T-helper 1 cell treated with Interleukin-12 subunit alpha and Interleukin-12 subunit beta and Interleukin-4 antibody, amounts not matched to agents 30 μg/mL and 1 μg/mL, for 36 hours (primary cell): ENCODE results near the gene ANKRD42.
"Not testable (repeated sequence)": the region's sequence is repeated elsewhere in the genome, so short reads cannot be mapped to it uniquely, and the experiment has no call there.

ENCODE experiments used
- H3K27ac Mint-ChIP-seq: one replicate; pipeline ENCODE4 v1.8.0; 2021; ENCODE audit warnings: mild to moderate bottlenecking, mixed read lengths
- H3K27me3 Mint-ChIP-seq: one replicate; pipeline ENCODE4 v1.8.0; 2021; ENCODE audit warnings: low read depth, mixed read lengths
- H3K36me3 Mint-ChIP-seq: one replicate; pipeline ENCODE4 v1.8.0; 2021; ENCODE audit warnings: low read depth, mixed read lengths
- H3K4me1 Mint-ChIP-seq: one replicate; pipeline ENCODE4 v1.8.0; 2021; ENCODE audit warnings: low read depth, mixed read lengths
- H3K4me3 Mint-ChIP-seq: one replicate; pipeline ENCODE4 v1.8.0; 2021; ENCODE audit warnings: mild to moderate bottlenecking, moderate library complexity, mixed read lengths
- H3K9me3 Mint-ChIP-seq: one replicate; pipeline ENCODE4 v1.8.0; 2021; ENCODE audit warnings: mixed read lengths

Gene ANKRD42

DNA sequence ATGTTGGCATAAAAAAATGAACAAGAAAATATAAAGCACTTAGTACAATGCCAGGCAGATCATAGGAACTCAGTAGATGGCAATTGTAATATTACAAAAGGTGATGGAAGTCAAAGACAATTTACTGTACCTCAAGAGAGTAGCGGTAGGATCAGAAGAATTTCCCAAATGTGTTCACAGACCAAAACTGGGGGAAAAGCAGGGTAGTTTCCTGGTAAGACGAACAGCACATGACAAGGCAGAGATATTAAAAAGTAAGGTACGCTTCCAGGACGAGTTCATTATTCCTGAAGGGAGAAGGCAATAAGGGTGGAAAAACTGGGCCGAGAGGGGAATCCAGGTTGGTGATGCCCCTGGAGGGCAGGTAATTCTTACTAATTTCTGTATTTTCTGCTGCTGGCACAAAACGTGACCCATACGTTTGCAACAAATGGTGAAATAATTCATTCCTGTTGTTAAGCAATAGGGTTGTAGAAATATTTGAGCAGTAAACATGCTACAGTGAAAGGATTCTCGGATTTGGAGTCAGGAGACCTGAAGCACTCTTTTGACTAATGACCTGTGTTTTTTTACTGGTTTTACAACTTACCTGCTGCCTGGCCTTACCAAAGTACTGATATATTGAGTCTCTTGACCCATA is 786 bp upstream of the ANKRD42 start:
- Mint-ChIP-seq H3K9me3 (no peaks in the 10 kb centered on the region), H3K36me3 (peaks cover 18% of the 10 kb centered on the region), H3K27me3 (no peaks in the 10 kb centered on the region), H3K27ac (peak overlapping the region; percentile 96), H3K4me1 (peaks cover 26% of the 10 kb centered on the region), H3K4me3 (peak overlapping the region; percentile 98)

GRCh38 chr11:83194281-83195142 is 1.0 kb downstream of the ANKRD42 start:
- H3K27ac Mint-ChIP-seq = peak overlapping the region; percentile 96
- no peaks in the 10 kb centered on the region for H3K27me3 Mint-ChIP-seq
- peak overlapping the region; percentile 98 for H3K4me3 Mint-ChIP-seq
- H3K36me3 Mint-ChIP-seq = peaks cover 12% of the 10 kb centered on the region
- H3K4me1 Mint-ChIP-seq = peaks cover 26% of the 10 kb centered on the region
- H3K9me3 Mint-ChIP-seq = no peaks in the 10 kb centered on the region

DNA sequence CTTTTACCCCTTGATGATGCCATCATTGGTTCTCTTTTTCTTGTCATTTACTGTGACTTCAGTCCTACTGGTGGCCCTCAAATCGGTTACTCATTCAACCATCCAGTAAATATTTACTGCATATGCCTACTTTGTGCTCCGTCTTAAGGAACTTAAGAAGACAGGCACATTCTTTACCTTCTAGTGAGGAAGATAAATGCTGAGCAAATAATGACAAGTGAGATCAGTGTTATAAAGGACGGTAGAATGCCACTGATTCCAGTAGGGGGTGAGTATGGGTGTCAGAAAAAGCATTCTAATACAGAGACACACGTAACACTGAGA is 1.6 kb downstream of the ANKRD42 start:
- Mint-ChIP-seq H3K4me1 (peaks cover 26% of the 10 kb centered on the region), H3K27ac (peak overlapping the region; percentile 96), H3K4me3 (peak overlapping the region; percentile 98), H3K36me3 (peaks cover 12% of the 10 kb centered on the region), H3K9me3 (no peaks in the 10 kb centered on the region), H3K27me3 (no peaks in the 10 kb centered on the region)

DNA sequence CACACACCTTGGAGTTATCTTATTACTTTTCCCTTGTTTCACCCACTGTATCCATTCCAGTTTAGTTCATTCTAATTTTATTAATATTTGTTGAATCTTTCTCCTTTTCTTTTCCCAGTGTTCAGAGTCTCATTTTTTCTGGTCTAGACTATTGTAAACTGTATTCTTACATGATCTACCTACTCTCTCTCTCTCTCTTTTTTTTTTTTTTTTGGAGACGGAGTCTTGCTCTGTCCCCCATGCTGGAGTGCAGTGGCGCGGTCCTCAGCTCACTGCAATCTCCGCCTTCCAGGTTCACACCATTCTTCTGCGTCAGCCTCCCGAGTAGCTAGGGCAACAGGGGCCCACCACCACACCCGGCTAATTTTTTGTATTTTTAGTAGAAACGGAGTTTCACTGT is 2.1 kb downstream of the ANKRD42 start:
- Mint-ChIP-seq H3K36me3 (peaks cover 12% of the 10 kb centered on the region), H3K27me3 (no peaks in the 10 kb centered on the region), H3K4me1 (peaks cover 26% of the 10 kb centered on the region), H3K9me3 (no peaks in the 10 kb centered on the region), H3K27ac (no peak overlapping the region), H3K4me3 (peak overlapping the region; percentile 15)

GRCh38 chr11:83200035-83200434 is 6.5 kb downstream of the ANKRD42 start:
- Mint-ChIP-seq H3K36me3 (no peaks in the 10 kb centered on the region), H3K27me3 (no peaks in the 10 kb centered on the region), H3K9me3 (no peaks in the 10 kb centered on the region), H3K27ac (no peak overlapping the region), H3K4me3 (no peak overlapping the region), H3K4me1 (peaks cover 2% of the 10 kb centered on the region)

- Mint-ChIP-seq H3K27me3 (no peaks in the 10 kb centered on the region), H3K9me3 (no peaks in the 10 kb centered on the region), H3K36me3 (no peaks in the 10 kb centered on the region), H3K27ac (no peak overlapping the region), H3K4me1 (no peaks in the 10 kb centered on the region), H3K4me3 (no peak overlapping the region)
These were observed 12.2 kb downstream of the ANKRD42 start for GRCh38 chr11:83205608-83206185.

- Mint-ChIP-seq H3K9me3 (no peaks in the 10 kb centered on the region), H3K36me3 (no peaks in the 10 kb centered on the region), H3K27ac (no peak overlapping the region), H3K4me1 (no peaks in the 10 kb centered on the region), H3K4me3 (no peak overlapping the region), H3K27me3 (no peaks in the 10 kb centered on the region)
These were observed 12.7 kb downstream of the ANKRD42 start for GRCh38 chr11:83206221-83206620.

DNA sequence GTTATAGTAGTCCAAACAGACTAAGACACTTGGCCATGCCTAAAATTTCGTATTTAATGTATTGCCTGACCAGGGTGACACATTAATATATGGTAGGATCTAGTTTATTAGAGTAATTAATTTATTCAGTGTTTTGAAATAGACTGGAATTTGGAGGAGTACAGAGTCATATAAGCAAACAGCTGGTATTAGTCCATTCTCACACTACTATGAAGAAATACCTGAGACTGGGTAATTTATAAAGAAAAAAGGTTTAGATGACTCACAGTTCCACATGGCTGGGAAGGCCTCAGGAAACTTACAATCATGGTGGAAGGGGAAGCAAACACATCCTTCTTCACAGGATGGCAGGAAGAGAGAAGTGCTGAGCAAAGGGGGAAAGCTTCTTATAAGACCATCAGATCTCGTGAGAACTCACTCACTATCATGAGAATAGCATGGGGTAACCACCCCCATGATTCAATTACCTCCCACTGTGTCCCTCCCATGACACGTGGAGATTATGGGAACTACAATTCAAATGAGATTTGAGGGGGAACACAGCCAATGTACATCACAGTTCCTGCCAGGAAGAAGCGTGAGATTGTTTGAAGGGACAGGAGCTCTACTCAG is 13.4 kb downstream of the ANKRD42 start:
- H3K9me3 Mint-ChIP-seq, H3K4me1 Mint-ChIP-seq, H3K27ac Mint-ChIP-seq, H3K36me3 Mint-ChIP-seq, H3K27me3 Mint-ChIP-seq, H3K4me3 Mint-ChIP-seq: not testable (repeated sequence)

GRCh38 chr11:83219095-83219494 is 25.6 kb downstream of the ANKRD42 start:
- no peak overlapping the region for H3K4me3 Mint-ChIP-seq
- no peaks in the 10 kb centered on the region for H3K36me3 Mint-ChIP-seq
- peaks cover 7% of the 10 kb centered on the region for H3K27me3 Mint-ChIP-seq
- no peaks in the 10 kb centered on the region for H3K9me3 Mint-ChIP-seq
- H3K4me1 Mint-ChIP-seq = no peaks in the 10 kb centered on the region
- no peak overlapping the region for H3K27ac Mint-ChIP-seq

DNA sequence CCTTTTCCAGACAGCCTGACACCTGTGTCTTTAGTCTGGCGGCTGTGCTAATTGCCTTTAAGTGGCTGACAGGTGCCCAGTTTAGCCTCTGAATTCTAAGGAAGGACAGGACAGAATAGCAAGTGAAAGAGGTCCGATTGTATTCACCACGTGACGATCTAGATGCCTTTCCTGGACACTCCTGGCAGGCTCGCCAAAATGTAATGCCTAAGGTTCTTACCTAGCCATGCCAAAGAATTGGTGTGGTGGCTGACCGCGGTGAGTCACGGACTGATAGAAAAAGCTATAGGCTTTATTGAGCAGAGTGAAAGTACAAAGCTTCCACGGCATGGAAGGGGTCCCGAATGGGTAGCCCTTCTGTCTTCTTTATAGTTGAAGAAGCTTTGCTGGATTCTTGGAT is 26.7 kb downstream of the ANKRD42 start:
- no peaks in the 10 kb centered on the region for H3K4me1 Mint-ChIP-seq
- no peak overlapping the region for H3K27ac Mint-ChIP-seq
- H3K9me3 Mint-ChIP-seq = no peaks in the 10 kb centered on the region
- H3K4me3 Mint-ChIP-seq = no peak overlapping the region
- peaks cover 7% of the 10 kb centered on the region for H3K27me3 Mint-ChIP-seq
- no peaks in the 10 kb centered on the region for H3K36me3 Mint-ChIP-seq

GRCh38 chr11:83221694-83222093 is 28.2 kb downstream of the ANKRD42 start:
- Mint-ChIP-seq H3K4me3 (no peak overlapping the region), H3K27ac (no peak overlapping the region), H3K4me1 (no peaks in the 10 kb centered on the region), H3K9me3 (no peaks in the 10 kb centered on the region), H3K27me3 (peaks cover 7% of the 10 kb centered on the region), H3K36me3 (no peaks in the 10 kb centered on the region)

DNA sequence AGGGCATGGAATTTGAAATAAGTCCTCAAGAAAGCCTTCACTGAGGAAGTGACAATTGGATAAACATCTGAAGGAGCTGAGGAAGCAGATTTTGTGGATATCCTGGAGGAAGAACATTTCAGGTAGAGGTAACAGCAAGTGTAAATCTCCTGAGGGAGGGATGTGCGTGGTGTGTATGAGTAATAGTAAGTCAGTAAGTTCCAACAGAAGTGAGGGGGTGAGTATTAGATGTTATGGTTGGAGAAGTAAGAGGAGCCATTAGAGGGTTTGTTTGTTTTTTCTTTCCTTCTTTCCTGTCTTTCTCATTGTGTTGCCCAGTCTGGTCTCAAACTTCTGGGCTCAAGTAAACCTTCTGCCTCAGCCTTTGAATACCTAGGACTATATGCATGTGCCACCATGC is 29.0 kb downstream of the ANKRD42 start:
- no peaks in the 10 kb centered on the region for H3K4me1 Mint-ChIP-seq
- H3K9me3 Mint-ChIP-seq = no peaks in the 10 kb centered on the region

GRCh38 chr11:83223457-83223856 is 29.9 kb downstream of the ANKRD42 start:
- Mint-ChIP-seq H3K4me1 (no peaks in the 10 kb centered on the region), H3K27me3 (peaks cover 7% of the 10 kb centered on the region), H3K9me3 (no peaks in the 10 kb centered on the region), H3K36me3 (no peaks in the 10 kb centered on the region), H3K27ac (no peak overlapping the region), H3K4me3 (no peak overlapping the region)

More for the DNA sequence above, 29.0 kb downstream of the ANKRD42 start:
- Mint-ChIP-seq H3K27ac (no peak overlapping the region), H3K27me3 (peaks cover 7% of the 10 kb centered on the region), H3K36me3 (no peaks in the 10 kb centered on the region), H3K4me3 (no peak overlapping the region)

GRCh38 chr11:83235825-83236224 is 42.3 kb downstream of the ANKRD42 start:
- no peaks in the 10 kb centered on the region for H3K9me3 Mint-ChIP-seq
- no peak overlapping the region for H3K27ac Mint-ChIP-seq
- no peaks in the 10 kb centered on the region for H3K36me3 Mint-ChIP-seq

DNA sequence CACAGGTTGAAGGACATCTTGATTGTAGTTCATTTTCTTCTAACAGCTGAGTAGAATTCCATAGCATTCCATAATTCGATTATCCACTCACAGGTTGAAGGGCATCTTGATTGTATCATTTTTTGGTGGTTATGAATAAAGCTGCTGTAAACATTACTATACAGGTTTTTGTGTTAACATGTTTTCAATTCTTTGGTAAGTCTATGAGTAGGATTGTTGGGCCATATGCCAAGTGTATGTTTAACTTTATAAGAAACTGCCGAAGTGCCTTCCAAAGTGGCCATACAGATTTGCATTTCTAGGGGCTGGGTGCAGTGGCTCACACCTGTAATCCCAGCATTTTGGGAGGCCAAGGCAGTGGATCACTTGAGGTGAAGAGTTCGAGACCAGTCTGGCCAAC is 44.6 kb downstream of the ANKRD42 start:
- H3K4me1 Mint-ChIP-seq = no peaks in the 10 kb centered on the region
- H3K9me3 Mint-ChIP-seq = no peaks in the 10 kb centered on the region
- no peak overlapping the region for H3K27ac Mint-ChIP-seq
- H3K27me3 Mint-ChIP-seq = peaks cover 10% of the 10 kb centered on the region
- no peaks in the 10 kb centered on the region for H3K36me3 Mint-ChIP-seq
- no peak overlapping the region for H3K4me3 Mint-ChIP-seq

More at GRCh38 chr11:83235825-83236224, 42.3 kb downstream of the ANKRD42 start:
- H3K4me1 Mint-ChIP-seq = no peaks in the 10 kb centered on the region
- H3K4me3 Mint-ChIP-seq = no peak overlapping the region
- peaks cover 14% of the 10 kb centered on the region for H3K27me3 Mint-ChIP-seq
